ENCODE data around the gene KCNQ1OT1.

Gene KCNQ1OT1

GRCh38 chr11:2736577-2737225 is 36.9 kb upstream of the KCNQ1OT1 start:
- DNase-seq: no peak

GRCh38 chr11:2735053-2735589 is 35.3 kb upstream of the KCNQ1OT1 start:
- DNase-seq: no peak

- no peak for DNase-seq
These were observed 34.6 kb upstream of the KCNQ1OT1 start for GRCh38 chr11:2734181-2735052.

- DNase-seq: no peak
These were observed 33.3 kb upstream of the KCNQ1OT1 start for GRCh38 chr11:2732940-2733628.

GRCh38 chr11:2732261-2732939 is 32.6 kb upstream of the KCNQ1OT1 start:
- no peak for DNase-seq

GRCh38 chr11:2731130-2732125 is 31.6 kb upstream of the KCNQ1OT1 start:
- no peak for DNase-seq

GRCh38 chr11:2730272-2731129 is 30.7 kb upstream of the KCNQ1OT1 start:
- DNase-seq: no peak

- no peak for DNase-seq
These were observed 30.0 kb upstream of the KCNQ1OT1 start for GRCh38 chr11:2729841-2730240.

- DNase-seq: no peak
These were observed 29.0 kb upstream of the KCNQ1OT1 start for GRCh38 chr11:2728663-2729332.

GRCh38 chr11:2728128-2728662 is 28.4 kb upstream of the KCNQ1OT1 start:
- DNase-seq: no peak

GRCh38 chr11:2726964-2727363 is 27.2 kb upstream of the KCNQ1OT1 start:
- no peak for DNase-seq

- no peak for DNase-seq
These were observed 25.8 kb upstream of the KCNQ1OT1 start for GRCh38 chr11:2725368-2726300.

GRCh38 chr11:2724653-2725367 is 25.0 kb upstream of the KCNQ1OT1 start:
- no peak for DNase-seq

- DNase-seq: no peak
These were observed 24.3 kb upstream of the KCNQ1OT1 start for GRCh38 chr11:2724104-2724503.

GRCh38 chr11:2722955-2723354 is 23.2 kb upstream of the KCNQ1OT1 start:
- no peak for DNase-seq

- DNase-seq: no peak
These were observed 21.6 kb upstream of the KCNQ1OT1 start for GRCh38 chr11:2721210-2721916.

Data from NCI-H1694 (cell line).